ENCODE results near the gene LRPPRC. TPM values are rescaled to one million over a fixed set of nuclear protein-coding genes. Genes with fewer than 3 reads are reported as not detected.

The LRPPRC gene
- total RNA-seq, 1 donor from 2014 or later: 74.8 TPM

GRCh38 chr2:43906448-43907109, 89.2 kb downstream of the LRPPRC start:
- no peak for DNase-seq

- no peak for DNase-seq
Observed at GRCh38 chr2:43905871-43906270, 89.9 kb downstream of the LRPPRC start.

DNA sequence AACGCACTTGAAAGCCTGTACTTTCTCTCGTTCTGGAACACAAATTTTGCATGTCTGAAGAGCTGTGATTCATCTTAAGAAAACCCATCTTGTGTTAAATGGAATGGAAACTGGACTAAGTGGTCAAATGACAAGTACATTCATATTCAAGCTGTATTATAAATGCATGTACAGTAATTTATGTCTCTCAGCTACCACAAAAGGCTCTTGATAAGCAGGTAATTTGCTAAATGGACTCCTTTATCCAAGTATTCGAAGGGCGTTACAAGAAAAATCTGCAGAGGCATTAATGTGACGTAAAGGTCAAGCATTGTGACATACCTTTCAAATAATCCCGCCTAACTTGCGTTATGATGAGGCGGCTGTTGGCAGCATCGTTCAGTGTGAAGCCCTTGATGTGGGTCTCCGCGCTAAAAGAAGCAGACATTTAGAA, 90.4 kb downstream of the LRPPRC start:
- no peak for DNase-seq

GRCh38 chr2:43899589-43899988, 96.2 kb downstream of the LRPPRC start:
- DNase-seq: no peak

DNA sequence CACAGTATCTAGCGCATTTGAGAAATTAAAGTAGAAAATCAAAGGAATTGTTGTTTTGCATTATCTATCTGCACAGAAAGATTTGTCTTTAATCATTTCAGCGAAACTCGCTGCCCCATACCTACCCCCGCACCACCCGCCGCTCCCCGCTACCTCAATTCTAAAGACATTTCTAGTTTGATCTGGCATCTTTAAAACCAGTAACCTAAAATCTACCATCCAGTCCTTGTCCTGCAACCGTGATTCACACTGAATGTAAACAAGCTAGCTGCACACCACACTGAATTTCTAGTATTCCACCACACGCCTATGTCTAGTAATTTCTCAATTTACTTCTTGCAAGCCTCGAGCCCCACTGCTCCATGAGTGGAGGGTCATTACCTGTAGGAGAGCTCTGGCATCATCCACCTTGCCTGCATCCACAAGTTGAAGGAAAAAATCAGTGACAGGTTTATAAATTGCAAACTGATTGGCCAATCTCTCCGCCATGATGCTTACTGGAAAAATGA, 96.9 kb downstream of the LRPPRC start:
- DNase-seq: no peak

- DNase-seq: no peak
Observed at GRCh38 chr2:43898134-43898837, 97.5 kb downstream of the LRPPRC start.

DNA sequence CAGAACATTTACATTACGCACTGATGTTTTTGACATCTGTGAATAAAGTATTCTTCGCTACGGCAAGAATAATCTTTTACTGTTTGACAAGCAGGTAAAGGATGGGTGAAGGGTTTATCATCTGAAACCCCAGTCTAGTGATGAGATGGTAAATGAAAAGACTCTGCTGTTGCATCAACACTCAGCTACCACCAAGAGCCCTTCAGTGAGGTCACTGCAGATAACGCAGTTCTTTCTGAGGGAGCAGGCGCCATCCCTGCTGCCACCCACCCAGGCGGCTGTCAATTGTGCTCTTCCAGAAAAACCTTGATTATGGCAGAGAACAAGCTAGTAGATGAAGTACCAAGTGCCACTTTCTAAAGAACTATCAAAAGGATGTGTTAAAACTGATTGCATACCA, 98.3 kb downstream of the LRPPRC start:
- no peak for DNase-seq

DNA sequence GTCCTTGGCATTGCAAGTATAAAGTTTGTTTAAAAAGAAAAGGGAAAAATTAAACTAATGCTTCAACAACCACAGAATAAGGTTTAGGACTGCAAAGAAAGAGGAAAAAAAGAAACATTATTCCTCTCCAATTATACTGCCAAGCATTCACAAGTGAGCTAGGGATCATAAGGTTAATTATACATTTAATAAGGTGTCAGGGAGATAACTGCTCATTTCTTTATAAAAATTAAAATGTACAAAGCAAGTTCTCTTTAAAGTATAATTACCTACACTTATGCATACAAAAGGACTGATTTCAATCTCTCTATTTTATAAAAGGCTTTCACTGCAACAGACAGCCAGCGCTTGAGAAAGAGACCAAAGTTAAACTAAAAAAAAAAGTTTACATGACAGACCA, 98.9 kb downstream of the LRPPRC start:
- no peak for DNase-seq

DNA sequence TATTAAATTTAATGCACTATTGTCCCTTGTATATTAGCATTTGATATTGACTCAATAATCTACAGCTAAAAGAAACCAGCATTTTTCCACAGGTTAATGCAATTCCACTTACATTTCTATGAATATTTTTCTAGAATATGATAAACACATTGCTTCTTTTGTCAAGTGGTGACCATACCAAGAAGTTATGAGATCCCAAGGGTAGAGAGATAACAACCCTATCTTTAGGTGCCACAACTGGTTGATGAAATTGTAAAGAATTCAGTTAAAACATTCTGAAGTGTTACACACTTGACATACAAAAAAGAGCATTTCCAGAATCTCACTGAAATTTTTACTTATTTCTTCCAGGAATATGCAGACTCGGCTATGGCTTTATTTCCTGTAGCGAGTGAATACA, 101.0 kb downstream of the LRPPRC start:
- no peak for DNase-seq

DNA sequence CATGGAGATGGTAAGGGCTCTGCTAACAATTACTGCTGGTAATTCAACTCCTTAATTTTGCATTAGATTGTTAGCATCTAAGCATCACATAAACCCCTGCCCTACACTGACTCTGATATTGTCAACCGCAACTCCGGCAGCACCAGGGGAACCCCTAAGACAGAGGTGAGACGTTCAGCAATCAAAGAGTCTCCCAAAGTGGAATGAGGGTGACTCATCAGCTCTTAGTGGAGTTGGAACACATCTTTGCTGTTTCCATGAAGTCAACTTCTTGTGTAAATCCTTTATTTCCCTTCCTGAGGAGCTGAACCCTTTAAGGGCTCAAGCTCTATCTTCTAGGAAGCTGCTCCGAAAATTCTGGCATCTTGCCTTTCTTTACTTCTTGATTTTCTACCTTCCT, 104.9 kb downstream of the LRPPRC start:
- no peak for DNase-seq

- no peak for DNase-seq
Observed at GRCh38 chr2:43889416-43889815, 106.4 kb downstream of the LRPPRC start.

DNA sequence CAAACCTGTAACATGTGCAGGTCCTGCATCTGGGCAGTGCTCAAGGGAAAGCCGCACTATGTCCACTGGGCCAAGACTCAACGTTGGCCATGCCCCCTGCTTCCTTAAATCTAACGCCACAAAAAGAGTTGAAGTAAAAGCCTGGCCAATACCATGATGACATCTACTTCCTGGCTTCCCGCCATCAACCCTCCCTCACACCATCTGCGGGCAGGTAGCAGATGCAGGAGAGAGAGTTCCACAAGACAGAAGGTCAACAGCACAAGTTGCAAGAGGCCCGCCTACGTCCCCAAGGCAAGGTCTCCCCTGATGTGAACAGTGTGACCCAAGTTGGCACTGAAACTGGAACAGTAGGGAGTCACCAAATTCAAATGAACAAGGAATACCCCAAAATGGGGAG, 108.6 kb downstream of the LRPPRC start:
- no peak for DNase-seq

DNA sequence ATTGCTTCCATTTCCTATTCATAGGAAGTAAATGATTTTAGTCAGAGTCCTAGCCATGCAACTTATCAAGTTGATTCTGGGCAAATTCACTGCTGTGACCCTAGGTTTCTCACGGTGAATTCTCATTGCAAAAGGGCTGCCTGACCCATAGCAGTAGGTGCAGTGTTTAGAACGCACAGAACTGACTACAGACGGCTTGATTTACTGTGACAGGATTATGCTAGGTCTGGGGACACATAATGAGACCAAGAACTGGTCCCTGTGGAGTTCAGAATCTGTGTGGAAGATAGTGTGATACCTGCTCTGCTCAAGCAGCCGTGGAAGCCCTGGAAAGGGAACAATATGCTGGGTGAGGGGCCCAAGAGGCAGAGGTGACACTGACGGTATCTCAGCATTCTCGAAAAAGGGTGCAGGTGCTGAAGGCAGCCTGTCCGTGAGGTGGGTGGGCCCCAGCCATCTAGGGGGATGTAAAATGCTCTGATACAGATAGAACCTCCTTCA, 110.6 kb downstream of the LRPPRC start:
- DNase-seq: no peak

DNA sequence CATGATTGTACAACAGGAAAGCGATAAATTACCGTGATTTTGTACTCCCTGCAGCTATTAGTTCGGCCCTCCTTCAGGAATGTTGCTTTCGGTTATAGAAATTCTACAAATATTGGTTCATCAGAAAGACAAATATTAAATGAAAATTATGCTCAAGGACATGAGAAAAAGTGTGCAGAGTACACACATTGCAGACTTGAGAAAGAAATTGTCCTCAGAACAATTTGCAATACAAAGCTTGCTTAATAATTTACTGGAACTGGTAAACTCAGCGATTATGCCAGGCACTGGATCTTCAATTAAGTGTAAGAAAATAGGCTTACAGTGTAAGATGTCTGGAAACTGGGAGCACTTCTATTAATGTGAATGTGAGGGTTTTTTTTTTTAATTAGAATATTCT, 111.1 kb downstream of the LRPPRC start:
- DNase-seq: no peak

- no peak for DNase-seq
Observed at GRCh38 chr2:43882312-43882711, 113.5 kb downstream of the LRPPRC start.

DNA sequence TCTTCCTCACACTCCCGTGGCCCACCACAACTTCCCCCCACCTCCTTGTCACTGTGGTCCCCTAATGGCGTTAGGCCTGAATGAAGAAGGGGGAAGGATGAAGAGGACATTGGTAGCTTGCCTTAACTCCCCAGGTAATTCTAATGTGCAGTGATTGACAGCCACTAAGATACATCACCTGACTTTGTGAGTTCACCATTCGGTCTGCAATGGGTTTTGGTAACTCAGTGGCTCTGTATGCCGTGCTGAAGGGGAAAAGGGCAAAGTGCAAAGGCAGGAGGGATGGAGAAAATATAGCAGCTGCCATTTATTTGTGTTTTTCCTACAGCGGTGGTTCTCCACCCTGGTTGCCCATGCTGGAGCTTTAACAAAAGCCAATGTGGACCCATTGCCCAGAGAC, 114.8 kb downstream of the LRPPRC start:
- no peak for DNase-seq

DNA sequence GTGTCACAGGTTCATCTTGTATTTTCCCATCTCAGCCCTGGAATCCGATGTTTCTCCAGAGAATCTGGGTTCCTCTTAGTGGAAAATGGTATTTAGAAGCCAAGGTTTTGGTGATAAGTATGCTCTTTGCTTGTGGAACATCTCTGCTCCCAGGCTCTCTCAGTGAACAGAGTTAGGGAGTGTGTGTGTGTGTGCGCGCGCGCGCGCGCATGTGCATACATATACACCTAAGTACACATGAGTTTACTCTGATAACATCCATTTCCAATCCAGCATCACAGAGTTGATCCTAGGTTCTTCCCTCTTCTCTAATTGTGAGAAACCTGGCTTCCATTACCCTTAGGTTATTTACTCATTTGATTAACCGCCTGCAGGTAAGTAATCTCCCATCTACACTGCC, 115.3 kb downstream of the LRPPRC start:
- DNase-seq: no peak

DNA sequence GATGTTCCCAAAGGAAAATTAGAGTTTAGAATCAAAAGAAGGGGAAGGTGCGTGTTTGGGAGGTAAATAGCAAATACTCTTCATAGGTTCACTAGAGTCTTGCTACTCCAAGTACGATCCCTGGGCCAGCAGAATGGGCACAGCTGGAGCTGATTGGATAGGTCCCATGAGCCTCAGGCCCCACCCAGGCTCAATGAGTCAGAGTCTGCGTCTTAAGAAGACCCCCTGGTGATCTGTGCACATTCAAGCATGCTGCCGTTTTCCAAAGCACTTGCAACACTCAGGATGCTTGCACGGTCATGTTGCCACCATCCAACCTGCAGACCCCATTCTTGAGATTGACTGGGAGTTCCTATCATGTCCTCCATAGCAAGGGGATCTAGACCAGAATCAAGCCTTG, 116.5 kb downstream of the LRPPRC start:
- DNase-seq: no peak

GRCh38 chr2:43877782-43878464, 117.9 kb downstream of the LRPPRC start:
- DNase-seq: no peak

DNA sequence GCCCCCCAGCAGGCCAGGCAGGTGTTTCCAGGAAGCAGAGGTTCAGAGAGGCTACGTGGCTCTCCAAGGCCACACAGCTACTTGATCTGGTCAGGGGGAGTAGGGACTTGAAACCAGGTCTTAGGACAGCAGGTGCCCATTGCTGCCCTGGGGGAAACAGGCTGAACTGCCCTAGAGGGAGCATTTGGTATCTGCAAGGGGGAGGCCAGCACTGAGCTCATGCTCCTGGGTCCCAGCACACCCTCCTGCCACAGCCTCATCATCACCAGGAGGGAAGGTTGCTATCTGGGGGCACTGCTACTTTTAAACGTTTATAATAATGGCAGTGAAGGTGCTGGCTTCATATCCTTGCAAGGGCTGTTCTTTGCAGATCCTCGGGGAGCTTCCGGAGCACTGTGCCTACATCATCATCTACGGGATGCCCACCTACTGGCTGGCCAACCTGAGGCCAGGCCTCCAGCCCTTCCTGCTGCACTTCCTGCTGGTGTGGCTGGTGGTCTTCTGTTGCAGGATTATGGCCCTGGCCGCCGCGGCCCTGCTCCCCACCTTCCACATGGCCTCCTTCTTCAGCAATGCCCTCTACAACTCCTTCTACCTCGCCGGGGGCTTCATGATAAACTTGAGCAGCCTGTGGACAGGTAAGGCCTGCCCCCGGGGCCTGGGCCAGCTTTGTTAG, 120.9 kb downstream of the LRPPRC start:
- DNase-seq: no peak

- DNase-seq: no peak
Observed at GRCh38 chr2:43872151-43872550, 123.6 kb downstream of the LRPPRC start.

DNA sequence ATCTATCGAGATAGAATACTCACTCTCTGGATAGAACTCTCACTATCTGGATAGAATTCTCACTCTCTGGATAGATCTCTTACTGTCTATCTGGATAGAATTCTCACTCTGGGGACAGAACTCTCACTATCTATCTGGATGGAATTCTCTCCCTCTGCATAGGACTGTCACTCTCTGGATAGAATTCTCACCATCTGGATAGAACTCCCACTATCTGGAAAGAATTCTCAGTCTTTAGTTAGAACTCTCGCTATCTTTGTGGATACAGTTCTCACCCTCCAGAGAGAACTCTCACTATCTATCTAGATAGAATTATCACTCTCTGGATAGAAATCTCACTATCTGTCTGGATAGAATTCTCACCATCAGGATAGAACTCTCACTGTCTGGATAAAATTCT, 140.5 kb downstream of the LRPPRC start:
- no peak for DNase-seq

DNA sequence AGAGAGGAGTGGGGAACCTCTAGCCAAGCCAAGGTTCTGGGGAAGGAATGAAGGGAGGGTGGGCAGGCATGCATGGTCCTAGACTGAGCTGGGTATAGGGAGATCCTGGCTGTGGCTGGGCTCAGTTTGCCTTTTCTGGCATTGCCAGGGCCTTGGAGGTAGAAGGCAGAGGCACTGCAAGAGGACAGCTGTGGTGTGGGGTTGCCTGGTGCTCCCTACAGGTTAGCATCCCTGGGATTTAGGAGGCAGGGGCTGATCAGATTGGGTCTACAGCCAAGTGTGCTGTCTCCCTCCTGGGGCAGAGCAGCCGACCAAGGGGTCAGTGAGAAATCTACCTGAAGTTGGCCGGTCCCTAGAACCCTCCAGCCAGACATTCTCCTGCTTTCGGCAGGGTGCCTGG, 141.1 kb downstream of the LRPPRC start:
- no peak for DNase-seq
